Upper lobe of right lung (tissue), 1 donor: ENCODE data around the gene DSE. TPM values are rescaled to one million over a fixed set of nuclear protein-coding genes. Genes with fewer than 3 reads are reported as not detected.

Experiments used
- ATAC-seq: fragments of 200-7000 bp; cut with Tn5 transposase; one replicate; pipeline ENCODE4 v1.9.1; 2020; ENCODE audit warnings: mild to moderate bottlenecking, moderate library complexity
- DNase-seq: peaks from one replicate; pipeline ENCODE4 v3.0.0-alpha.2; 2020
- H3K27ac ChIP-seq: fragments of 200-600 bp; one replicate; pipeline ENCODE4 v1.8.0; 2022
- H3K27me3 ChIP-seq: fragments of 200-600 bp; one replicate; pipeline ENCODE4 v1.8.0; 2022; ENCODE audit warnings: mild to moderate bottlenecking
- H3K36me3 ChIP-seq: fragments of 200-600 bp; one replicate; pipeline ENCODE4 v1.8.0; 2022
- H3K4me1 ChIP-seq: fragments of 200-600 bp; one replicate; pipeline ENCODE4 v1.8.0; 2022
- H3K4me3 ChIP-seq: fragments of 200-600 bp; one replicate; pipeline ENCODE4 v1.8.0; 2022; ENCODE audit warnings: mild to moderate bottlenecking
- H3K9me3 ChIP-seq: fragments of 200-600 bp; one replicate; pipeline ENCODE4 v1.8.0; 2022
- intact Hi-C: fragments of 100-400 bp; cut with DNase I; formaldehyde crosslinking; loops from one replicate; pipeline ENCODE4 v1.11.0; 2022
- total RNA-seq: library from RNA; stranded (reverse); fragmentation: NEBNext Ultra II Directional; extraction: Animal tissue kit (Norgen Biotek cat#: 25700); gene quantifications from one replicate; pipeline ENCODE4 v1.2.1, GENCODE V29; 2021
- TF ChIP-seq, protein P1 (sequence below): fragments of 200-600 bp; IDR thresholded peaks from one replicate; pipeline ENCODE4 v1.8.0; 2022; ENCODE audit warnings: antibody characterized with exemption
- donor health status: DM: no; HTN: yes; CAD: no; lungs with severe emphysema.

Gene DSE
- total RNA-seq, 1 donor from 2014 or later: 47.6 TPM

DNA sequence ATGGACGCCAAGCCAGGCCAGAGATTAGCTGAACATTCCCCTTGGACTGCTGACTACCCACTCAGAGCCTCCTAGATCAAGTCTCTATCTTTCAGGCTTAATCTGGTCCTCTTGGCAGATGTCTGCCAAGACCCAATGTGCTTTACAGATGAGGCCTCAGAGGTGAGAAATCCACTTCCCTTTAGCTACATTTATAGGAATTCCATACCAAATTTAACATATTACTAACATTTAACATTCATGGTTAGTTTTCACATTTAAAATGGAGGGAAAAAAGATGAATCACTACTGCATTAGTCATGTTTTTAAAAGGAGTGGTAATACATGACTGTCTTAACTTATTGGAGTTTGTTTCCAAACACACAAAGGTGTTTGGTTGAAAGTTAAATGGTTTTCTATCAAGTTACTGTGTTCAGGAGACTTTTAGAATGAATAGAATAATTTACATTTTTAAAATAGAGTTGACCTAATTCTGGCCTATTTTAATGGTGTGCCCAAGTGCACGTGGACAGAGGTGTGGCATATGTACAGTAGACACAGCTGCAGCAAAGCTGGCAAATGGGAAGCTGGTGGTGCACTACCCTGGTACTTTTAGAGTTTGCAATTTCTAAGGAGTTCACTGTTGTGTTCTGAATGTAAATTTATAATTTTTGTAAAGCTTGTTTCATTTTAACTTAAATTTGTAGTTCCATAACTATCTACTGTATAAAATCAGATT is 48.5 kb downstream of the DSE start:
- no peaks in the 10 kb centered on the region for H3K4me1 ChIP-seq
- intact Hi-C loops: no loop called here

DNA sequence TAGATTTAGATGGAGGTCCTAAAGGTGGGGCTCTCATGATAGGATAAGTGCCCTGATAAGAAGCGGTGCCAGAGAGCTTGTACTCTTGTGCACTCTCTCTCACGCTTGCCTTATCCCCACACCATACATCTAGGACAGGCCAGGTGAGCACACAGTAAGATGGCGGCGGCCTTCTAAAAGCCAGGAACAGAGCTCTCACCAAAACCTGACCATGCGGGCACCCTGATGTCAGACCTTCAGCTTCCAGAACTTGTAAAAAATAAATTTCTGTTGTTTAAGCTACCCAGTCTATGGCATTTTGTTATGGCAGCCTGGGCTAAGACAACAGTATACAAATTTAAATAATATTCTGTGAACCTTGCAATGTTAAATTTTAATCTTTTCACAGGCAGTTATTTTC is 49.6 kb downstream of the DSE start:
- TF ChIP-seq, protein P1, sequence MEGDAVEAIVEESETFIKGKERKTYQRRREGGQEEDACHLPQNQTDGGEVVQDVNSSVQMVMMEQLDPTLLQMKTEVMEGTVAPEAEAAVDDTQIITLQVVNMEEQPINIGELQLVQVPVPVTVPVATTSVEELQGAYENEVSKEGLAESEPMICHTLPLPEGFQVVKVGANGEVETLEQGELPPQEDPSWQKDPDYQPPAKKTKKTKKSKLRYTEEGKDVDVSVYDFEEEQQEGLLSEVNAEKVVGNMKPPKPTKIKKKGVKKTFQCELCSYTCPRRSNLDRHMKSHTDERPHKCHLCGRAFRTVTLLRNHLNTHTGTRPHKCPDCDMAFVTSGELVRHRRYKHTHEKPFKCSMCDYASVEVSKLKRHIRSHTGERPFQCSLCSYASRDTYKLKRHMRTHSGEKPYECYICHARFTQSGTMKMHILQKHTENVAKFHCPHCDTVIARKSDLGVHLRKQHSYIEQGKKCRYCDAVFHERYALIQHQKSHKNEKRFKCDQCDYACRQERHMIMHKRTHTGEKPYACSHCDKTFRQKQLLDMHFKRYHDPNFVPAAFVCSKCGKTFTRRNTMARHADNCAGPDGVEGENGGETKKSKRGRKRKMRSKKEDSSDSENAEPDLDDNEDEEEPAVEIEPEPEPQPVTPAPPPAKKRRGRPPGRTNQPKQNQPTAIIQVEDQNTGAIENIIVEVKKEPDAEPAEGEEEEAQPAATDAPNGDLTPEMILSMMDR: no peak
- DNase-seq: no peak
- Histone ChIP-seq H3K4me1 (no peaks in the 10 kb centered on the region), H3K4me3 (no peak overlapping the region), H3K27me3 (no peaks in the 10 kb centered on the region), H3K27ac (no peak overlapping the region), H3K36me3 (no peaks in the 10 kb centered on the region), H3K9me3 (no peaks in the 10 kb centered on the region)
- no peak for ATAC-seq
- intact Hi-C loops: no loop called here

More for the DNA sequence above, 48.5 kb downstream of the DSE start:
- no peaks in the 10 kb centered on the region for H3K9me3 ChIP-seq
- no peak overlapping the region for H3K4me3 ChIP-seq
- DNase-seq: no peak
- no peak for ATAC-seq
- H3K27me3 ChIP-seq: no peaks in the 10 kb centered on the region
- H3K27ac ChIP-seq: no peak overlapping the region
- TF ChIP-seq, protein P1: no peak
- no peaks in the 10 kb centered on the region for H3K36me3 ChIP-seq

DNA sequence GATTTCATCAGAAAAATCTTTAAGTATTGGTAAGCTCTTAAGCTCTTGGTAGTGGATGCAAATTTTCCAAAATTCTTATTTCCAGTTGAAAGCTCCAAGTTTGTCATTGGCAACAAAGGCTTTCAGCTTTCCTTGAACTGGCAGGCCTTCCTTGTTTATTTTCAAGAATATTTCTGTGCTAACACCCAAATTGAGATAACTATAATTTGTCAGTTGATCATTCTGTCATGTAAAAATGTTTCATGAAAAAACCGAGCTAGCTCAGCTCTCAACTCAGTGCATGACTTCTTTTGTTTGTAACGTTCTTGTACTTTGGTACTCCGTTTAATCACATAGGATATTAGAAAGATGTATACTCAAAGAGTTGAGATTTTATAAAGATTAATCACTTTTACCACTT is 51.5 kb downstream of the DSE start:
- DNase-seq (no peak), ATAC-seq (no peak)
- intact Hi-C loops: no loop called here
- TF ChIP-seq, protein P1: no peak
- Histone ChIP-seq H3K36me3 (peaks cover 6% of the 10 kb centered on the region), H3K9me3 (no peaks in the 10 kb centered on the region), H3K27me3 (no peaks in the 10 kb centered on the region), H3K4me3 (no peak overlapping the region), H3K27ac (no peak overlapping the region), H3K4me1 (no peaks in the 10 kb centered on the region)

DNA sequence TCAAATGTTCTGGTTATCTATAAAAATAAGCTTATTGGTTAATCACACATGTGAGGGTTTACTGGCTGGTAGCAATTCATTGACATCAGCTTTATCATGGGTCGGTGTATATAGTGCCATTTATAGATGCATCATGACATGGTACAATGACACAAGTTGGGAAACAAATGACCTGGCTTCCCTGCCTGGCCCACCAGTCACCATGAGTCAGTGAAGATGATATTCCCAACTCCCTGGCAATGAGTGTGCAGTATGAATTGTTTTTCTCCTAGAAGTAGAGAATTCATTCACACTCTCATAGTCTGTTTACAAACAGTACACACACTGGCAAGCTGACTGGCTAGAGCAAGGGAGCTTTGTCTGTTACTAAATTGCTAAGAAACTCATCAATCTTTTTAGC is 53.3 kb downstream of the DSE start:
- no peaks in the 10 kb centered on the region for H3K9me3 ChIP-seq
- DNase-seq: no peak
- peaks cover 16% of the 10 kb centered on the region for H3K36me3 ChIP-seq
- H3K4me1 ChIP-seq: no peaks in the 10 kb centered on the region
- H3K27me3 ChIP-seq: no peaks in the 10 kb centered on the region
- no peak overlapping the region for H3K27ac ChIP-seq
- intact Hi-C loops: no loop called here
- H3K4me3 ChIP-seq: no peak overlapping the region
- TF ChIP-seq, protein P1: no peak
- no peak for ATAC-seq

DNA sequence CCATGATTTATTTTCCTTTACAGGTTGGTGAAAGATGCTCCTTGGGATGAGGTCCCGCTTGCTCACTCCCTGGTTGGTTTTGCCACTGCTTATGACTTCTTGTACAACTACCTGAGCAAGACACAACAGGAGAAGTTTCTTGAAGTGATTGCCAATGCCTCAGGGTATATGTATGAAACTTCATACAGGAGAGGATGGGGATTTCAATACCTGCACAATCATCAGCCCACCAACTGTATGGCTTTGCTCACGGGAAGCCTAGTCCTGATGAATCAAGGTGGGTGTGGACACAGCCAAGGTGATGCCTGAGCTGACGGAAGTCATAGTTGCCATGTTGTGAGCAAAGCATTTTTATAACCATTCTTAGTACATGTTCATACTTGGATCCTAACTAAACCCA is 55.8 kb downstream of the DSE start:
- Histone ChIP-seq H3K4me1 (no peaks in the 10 kb centered on the region), H3K27me3 (no peaks in the 10 kb centered on the region), H3K4me3 (no peak overlapping the region), H3K27ac (no peak overlapping the region), H3K36me3 (peaks cover 29% of the 10 kb centered on the region), H3K9me3 (no peaks in the 10 kb centered on the region)
- TF ChIP-seq, protein P1: no peak
- DNase-seq: no peak
- ATAC-seq: no peak
- intact Hi-C loops: no loop called here

DNA sequence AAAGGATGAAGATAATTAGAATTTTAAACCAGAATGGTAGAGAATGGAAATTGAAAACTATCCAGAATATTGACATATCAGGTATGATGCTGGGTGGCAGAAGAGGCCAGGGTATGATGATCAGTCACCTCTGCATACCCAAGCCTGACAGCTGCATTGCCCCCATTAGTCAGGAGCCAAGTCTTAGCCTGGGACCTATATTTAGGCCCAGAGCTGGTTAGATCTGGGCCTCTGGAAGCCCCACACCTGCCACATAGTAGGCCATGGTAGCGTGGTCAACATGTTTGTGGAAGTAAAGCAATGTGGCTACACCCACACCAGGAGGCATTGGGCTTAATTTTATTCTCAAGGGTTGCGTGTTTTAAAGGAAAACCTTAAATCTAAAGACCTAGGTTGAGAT is 58.4 kb downstream of the DSE start:
- Histone ChIP-seq H3K36me3 (peaks cover 34% of the 10 kb centered on the region), H3K4me1 (no peaks in the 10 kb centered on the region), H3K27ac (no peak overlapping the region), H3K27me3 (no peaks in the 10 kb centered on the region), H3K9me3 (no peaks in the 10 kb centered on the region), H3K4me3 (no peak overlapping the region)
- ATAC-seq: no peak
- intact Hi-C loops: no loop called here
- TF ChIP-seq, protein P1: no peak
- DNase-seq: no peak
